ENCODE measurements around the gene SLC39A3. TPM values are rescaled to one million over a fixed set of nuclear protein-coding genes. Genes with fewer than 3 reads are reported as not detected.

The SLC39A3 gene
- total RNA-seq, 1 donor from 2014 or later: 21.0 TPM

GRCh38 chr19:2702170-2703076 lies 37.4 kb downstream of the SLC39A3 start, which contains the start of gene GNG7:
Gene GNG7 (minus strand): TSS chr19:2702694. CDS start chr19:2520688, 182,006 bp downstream.
- peak; percentile 99 for ATAC-seq

- ATAC-seq: no peak
Measured at GRCh38 chr19:2701361-2702169, 38.3 kb downstream of the SLC39A3 start.

- ATAC-seq: no peak
Measured at GRCh38 chr19:2700660-2701360, 39.0 kb downstream of the SLC39A3 start.

- no peak for ATAC-seq
Measured at GRCh38 chr19:2699413-2700140, 40.2 kb downstream of the SLC39A3 start.

- no peak for ATAC-seq
Measured at GRCh38 chr19:2694196-2694595, 45.6 kb downstream of the SLC39A3 start.

- no peak for ATAC-seq
Measured at GRCh38 chr19:2693492-2694160, 46.2 kb downstream of the SLC39A3 start.

GRCh38 chr19:2691951-2692350 lies 47.9 kb downstream of the SLC39A3 start:
- no peak for ATAC-seq

GRCh38 chr19:2690856-2691255 lies 49.0 kb downstream of the SLC39A3 start:
- no peak for ATAC-seq

GRCh38 chr19:2686360-2686759 lies 53.5 kb downstream of the SLC39A3 start:
- no peak for ATAC-seq

- ATAC-seq: no peak
Measured at GRCh38 chr19:2685204-2685704, 54.6 kb downstream of the SLC39A3 start.

- no peak for ATAC-seq
Measured at GRCh38 chr19:2683430-2684003, 56.3 kb downstream of the SLC39A3 start.

Other genes starting within 250 kb of the SLC39A3 start
- 0.68 TPM for gene GNG7, start 37.3 kb downstream of the SLC39A3 start, total RNA-seq
- 1.00 TPM for gene DIRAS1, start 18.6 kb downstream of the SLC39A3 start, total RNA-seq
- gene SGTA, start 43.3 kb upstream of the SLC39A3 start, total RNA-seq: 32.4 TPM
- 50.3 TPM for gene THOP1, start 45.5 kb upstream of the SLC39A3 start, total RNA-seq
- gene ZNF554, start 79.9 kb upstream of the SLC39A3 start, total RNA-seq: 2.7 TPM
- 1.7 TPM for gene ZNF555, start 101.5 kb upstream of the SLC39A3 start, total RNA-seq
- gene ZNF556, start 127.3 kb upstream of the SLC39A3 start, total RNA-seq: 0.60 TPM
- gene ZNF57, start 160.9 kb upstream of the SLC39A3 start, total RNA-seq: 4.7 TPM
- 2.4 TPM for gene ZNF77, start 205.0 kb upstream of the SLC39A3 start, total RNA-seq
- gene TLE6, start 237.5 kb upstream of the SLC39A3 start, total RNA-seq: 0.40 TPM